AG08395 (cell line): ENCODE results near the gene ASGR2.
A peak's percentile ranks its signal among the peaks of the same experiment; 100 is the strongest.

Source experiments
- DNase-seq: peaks from one replicate; pipeline ENCODE4 v3.0.0; 2012; ENCODE audit warnings: mixed read lengths, low spot score

The ASGR2 gene

GRCh38 chr17:7060165-7060891, 54.3 kb downstream of the ASGR2 start:
- DNase-seq: peak; percentile 41

- DNase-seq: no peak
Measured at GRCh38 chr17:7058831-7059447, 55.7 kb downstream of the ASGR2 start.

GRCh38 chr17:7056386-7056785, 58.2 kb downstream of the ASGR2 start:
- no peak for DNase-seq
